GM23338 (cell line): Measurements from ENCODE around the gene AANAT. TPM values are rescaled to one million over a fixed set of nuclear protein-coding genes. Genes with fewer than 3 reads are reported as not detected.

Experiments used
- ATAC-seq: fragments of 200-7000 bp; cut with Tn5 transposase; 3 replicates; pipeline ENCODE4 v1.9.1; 2020
- DNase-seq: peaks from one replicate; pipeline ENCODE4 v3.0.0-alpha.2; 2015; ENCODE audit warnings: low spot score
- H2AFZ ChIP-seq: fragments of 200-600 bp; sonication (generic); 2 replicates; pipeline ENCODE4 v1.8.0; 2016; ENCODE audit warnings: antibody characterized with exemption, mild to moderate bottlenecking, moderate library complexity
- H3F3A ChIP-seq: fragments of 200-600 bp; sonication (generic); replicated peaks from 2 replicates; pipeline ENCODE4 v1.8.0; 2017; ENCODE audit warnings: antibody characterized with exemption, mixed run types, low read depth
- H3K27ac ChIP-seq: fragments of 200-600 bp; sonication (generic); 2 replicates; pipeline ENCODE4 v1.6.1; 2016; ENCODE audit warnings: low read depth
- H3K27me3 ChIP-seq: fragments of 200-600 bp; sonication (generic); 2 replicates; pipeline ENCODE4 v1.8.0; 2016; ENCODE audit warnings: mild to moderate bottlenecking, mixed run types, moderate library complexity; ENCODE audit not compliant: insufficient read depth
- H3K36me3 ChIP-seq: fragments of 200-600 bp; sonication (generic); 2 replicates; pipeline ENCODE4 v1.8.0; 2016; ENCODE audit warnings: mild to moderate bottlenecking; ENCODE audit not compliant: insufficient read depth
- H3K4me1 ChIP-seq: fragments of 200-600 bp; sonication (generic); 2 replicates; pipeline ENCODE4 v1.8.0; 2016; ENCODE audit warnings: mild to moderate bottlenecking, moderate library complexity; ENCODE audit not compliant: insufficient read depth
- H3K4me2 ChIP-seq: fragments of 200-600 bp; sonication (generic); 2 replicates; pipeline ENCODE4 v1.7.1; 2017; ENCODE audit warnings: mixed run types
- H3K4me3 ChIP-seq: fragments of 200-600 bp; sonication (generic); 2 replicates; pipeline ENCODE4 v1.6.1; 2016; ENCODE audit warnings: mixed run types
- H3K79me2 ChIP-seq: fragments of 200-600 bp; sonication (generic); replicated peaks from 2 replicates; pipeline ENCODE4 v1.8.0; 2017; ENCODE audit warnings: mild to moderate bottlenecking; ENCODE audit not compliant: insufficient read depth
- H3K9me2 ChIP-seq: fragments of 200-600 bp; sonication (generic); 2 replicates; pipeline ENCODE4 v1.8.0; 2017; ENCODE audit not compliant: insufficient read depth
- H4K20me1 ChIP-seq: fragments of 200-600 bp; sonication (generic); replicated peaks from 2 replicates; pipeline ENCODE4 v1.8.0; 2017; ENCODE audit warnings: mild to moderate bottlenecking; ENCODE audit not compliant: insufficient read depth
- H3K27ac Mint-ChIP-seq: 2 replicates; pipeline ENCODE4 v1.8.0; 2020; ENCODE audit warnings: inconsistent platforms, mild to moderate bottlenecking, moderate library complexity, mixed read lengths
- H3K27me3 Mint-ChIP-seq: 3 replicates; pipeline ENCODE4 v1.8.0; 2022; ENCODE audit warnings: low read depth, mild to moderate bottlenecking, moderate library complexity, mixed read lengths, inconsistent platforms; ENCODE audit not compliant: insufficient read depth, poor library complexity
- H3K36me3 Mint-ChIP-seq: 3 replicates; pipeline ENCODE4 v1.8.0; 2021; ENCODE audit warnings: low read depth, mild to moderate bottlenecking, inconsistent platforms, moderate library complexity, mixed read lengths
- H3K4me1 Mint-ChIP-seq: 3 replicates; pipeline ENCODE4 v1.8.0; 2020; ENCODE audit warnings: mild to moderate bottlenecking, inconsistent platforms, mixed read lengths
- H3K4me3 Mint-ChIP-seq: 3 replicates; pipeline ENCODE4 v1.8.0; 2021; ENCODE audit warnings: moderate library complexity, mild to moderate bottlenecking, inconsistent platforms, mixed read lengths
- H3K9me3 Mint-ChIP-seq: 3 replicates; pipeline ENCODE4 v1.8.0; 2020; ENCODE audit warnings: moderate library complexity, mild to moderate bottlenecking, inconsistent platforms, mixed read lengths
- CREB1 ChIP-seq: fragments of 250-450 bp; sonication (Bioruptor Pico); IDR thresholded peaks from 2 replicates; pipeline ENCODE4 v1.5.0; 2020; ENCODE audit warnings: low read depth, mild to moderate bottlenecking, moderate library complexity
- EZH2 ChIP-seq: fragments of 200-600 bp; sonication (generic); IDR thresholded peaks from one replicate; pipeline ENCODE4 v1.8.0; 2017; ENCODE audit warnings: antibody characterized with exemption, mild to moderate bottlenecking, low read depth; ENCODE audit not compliant: unreplicated experiment
- EZH2phosphoT487 ChIP-seq: fragments of 200-600 bp; sonication (generic); IDR thresholded peaks from one replicate; pipeline ENCODE4 v1.8.1; 2018; ENCODE audit warnings: antibody characterized with exemption; ENCODE audit not compliant: unreplicated experiment
- JUNB ChIP-seq: IDR thresholded peaks from one replicate; pipeline ENCODE4 v1.6.1; 2016; ENCODE audit warnings: antibody characterized with exemption; ENCODE audit not compliant: unreplicated experiment
- NANOG ChIP-seq: IDR thresholded peaks from 2 replicates; pipeline ENCODE4 v1.6.1; 2016; ENCODE audit warnings: antibody characterized with exemption, borderline replicate concordance
- ZNF114 ChIP-seq: fragments of 250-450 bp; sonication (Bioruptor Pico); IDR thresholded peaks from 2 replicates; pipeline ENCODE4 v1.5.0; 2020; ENCODE audit warnings: mild to moderate bottlenecking, moderate library complexity
- ZNF331 ChIP-seq: fragments of 250-450 bp; sonication (Bioruptor Pico); IDR thresholded peaks from 2 replicates; pipeline ENCODE4 v1.5.0; 2020; ENCODE audit warnings: low read depth, mild to moderate bottlenecking, moderate library complexity
- polyA plus RNA-seq: library from polyadenylated mRNA; unstranded; fragments of >200 nt; fragmentation: Nextera tagmentation; extraction: Ambion mirVana; gene quantifications from 2 replicates; pipeline ENCODE4 v1.2.1, GENCODE V29; 2016
- total RNA-seq: library from RNA; depleted of rRNA; stranded (reverse); fragments of >200 nt; shearing (Covaris generic); gene quantifications from 2 replicates; pipeline ENCODE4 v1.2.3, GENCODE V29; 2014
- TF ChIP-seq, protein P1 (sequence below): IDR thresholded peaks from one replicate; pipeline ENCODE4 v1.6.1; 2018; ENCODE audit warnings: antibody characterized with exemption; ENCODE audit not compliant: unreplicated experiment
- TF ChIP-seq, protein P2 (sequence below): IDR thresholded peaks from 2 replicates; pipeline ENCODE4 v1.6.1; 2016; ENCODE audit warnings: antibody characterized with exemption
- TF ChIP-seq, protein P3 (sequence below), 2 experiments: fragments of 200-600 bp in 1 of 2; sonication (generic) in 1 of 2; conservative IDR thresholded peaks; 2 replicates each; pipeline versions ENCODE4 v1.5.1 to v1.6.1; 2016 to 2017; ENCODE audit warnings: antibody characterized with exemption in 2 of 2, low read depth in 2 of 2, mild to moderate bottlenecking in 2 of 2, moderate library complexity in 1 of 2

AANAT gene
- total and polyA plus RNA-seq, 2 experiments from 2014 or later, result 0.28 to 1.0 TPM

DNA sequence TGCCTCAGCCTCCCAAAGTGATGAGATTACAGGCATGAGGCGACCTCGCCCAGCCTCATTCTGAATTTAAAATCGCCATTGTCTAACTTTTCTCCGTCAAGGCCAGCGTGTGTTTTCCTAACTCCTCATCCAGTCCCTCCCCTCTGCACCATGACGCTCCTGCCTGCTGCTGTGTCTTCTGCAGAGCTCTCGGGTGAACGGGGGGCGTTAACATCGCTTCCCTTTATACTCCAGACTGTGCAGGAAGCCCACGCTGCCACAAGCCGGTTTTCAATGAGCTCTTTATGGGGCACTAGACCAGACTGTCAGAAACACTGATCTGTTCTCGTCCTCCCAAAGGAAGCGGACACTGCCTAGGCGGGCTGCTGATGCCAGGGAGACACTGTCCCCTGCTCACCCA is 13.2 kb downstream of the AANAT start (continued):
- TF ChIP-seq, protein P1, sequence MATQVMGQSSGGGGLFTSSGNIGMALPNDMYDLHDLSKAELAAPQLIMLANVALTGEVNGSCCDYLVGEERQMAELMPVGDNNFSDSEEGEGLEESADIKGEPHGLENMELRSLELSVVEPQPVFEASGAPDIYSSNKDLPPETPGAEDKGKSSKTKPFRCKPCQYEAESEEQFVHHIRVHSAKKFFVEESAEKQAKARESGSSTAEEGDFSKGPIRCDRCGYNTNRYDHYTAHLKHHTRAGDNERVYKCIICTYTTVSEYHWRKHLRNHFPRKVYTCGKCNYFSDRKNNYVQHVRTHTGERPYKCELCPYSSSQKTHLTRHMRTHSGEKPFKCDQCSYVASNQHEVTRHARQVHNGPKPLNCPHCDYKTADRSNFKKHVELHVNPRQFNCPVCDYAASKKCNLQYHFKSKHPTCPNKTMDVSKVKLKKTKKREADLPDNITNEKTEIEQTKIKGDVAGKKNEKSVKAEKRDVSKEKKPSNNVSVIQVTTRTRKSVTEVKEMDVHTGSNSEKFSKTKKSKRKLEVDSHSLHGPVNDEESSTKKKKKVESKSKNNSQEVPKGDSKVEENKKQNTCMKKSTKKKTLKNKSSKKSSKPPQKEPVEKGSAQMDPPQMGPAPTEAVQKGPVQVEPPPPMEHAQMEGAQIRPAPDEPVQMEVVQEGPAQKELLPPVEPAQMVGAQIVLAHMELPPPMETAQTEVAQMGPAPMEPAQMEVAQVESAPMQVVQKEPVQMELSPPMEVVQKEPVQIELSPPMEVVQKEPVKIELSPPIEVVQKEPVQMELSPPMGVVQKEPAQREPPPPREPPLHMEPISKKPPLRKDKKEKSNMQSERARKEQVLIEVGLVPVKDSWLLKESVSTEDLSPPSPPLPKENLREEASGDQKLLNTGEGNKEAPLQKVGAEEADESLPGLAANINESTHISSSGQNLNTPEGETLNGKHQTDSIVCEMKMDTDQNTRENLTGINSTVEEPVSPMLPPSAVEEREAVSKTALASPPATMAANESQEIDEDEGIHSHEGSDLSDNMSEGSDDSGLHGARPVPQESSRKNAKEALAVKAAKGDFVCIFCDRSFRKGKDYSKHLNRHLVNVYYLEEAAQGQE, result no peak
- TF ChIP-seq EZH2 (no peak), NANOG (no peak)

DNA sequence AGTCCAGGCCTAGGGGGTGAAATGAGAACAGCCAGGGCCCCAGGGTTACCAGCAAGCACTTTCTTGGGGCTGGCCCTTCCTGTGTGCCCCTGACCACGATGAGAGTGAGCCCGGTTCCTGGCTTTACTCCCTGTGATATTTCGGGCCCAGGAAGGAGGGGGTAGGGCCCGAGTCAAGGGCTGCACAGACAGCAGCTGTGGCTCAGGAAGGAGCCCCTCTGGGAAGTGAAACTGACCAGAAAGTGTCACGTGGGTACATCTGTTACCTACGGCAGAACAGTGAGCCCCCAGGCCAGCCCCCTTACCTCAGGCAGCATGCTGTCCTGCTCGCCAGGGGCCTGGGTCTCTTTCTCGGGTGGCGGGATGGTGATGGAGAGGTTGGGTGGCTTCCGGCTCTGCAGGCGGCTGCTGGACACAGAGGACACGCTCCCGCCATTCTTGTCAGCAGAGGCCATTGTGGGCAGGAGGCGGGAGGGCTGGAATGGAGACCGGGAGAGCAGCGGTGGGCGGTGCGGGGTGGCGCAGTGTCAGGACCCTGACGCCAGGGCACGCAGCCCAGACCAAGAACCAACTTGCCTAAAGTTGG is 13.8 kb downstream of the AANAT start:
- Histone ChIP-seq H3F3A (no peaks in the 10 kb centered on the region), H4K20me1 (no peaks in the 10 kb centered on the region), H3K27me3 (no peaks in the 10 kb centered on the region), H2AFZ (no peak overlapping the region), H3K79me2 (no peaks in the 10 kb centered on the region), H3K27ac (no peak overlapping the region), H3K9me2 (no peaks in the 10 kb centered on the region), H3K4me1 (no peaks in the 10 kb centered on the region), H3K36me3 (no peaks in the 10 kb centered on the region), H3K4me3 (no peak overlapping the region), H3K4me2 (no peak overlapping the region)
- ATAC-seq, result no peak
- Mint-ChIP-seq H3K27me3 (peaks cover 9% of the 10 kb centered on the region), H3K4me1 (no peaks in the 10 kb centered on the region; the same call in 2 of the 3 replicates), H3K36me3 (no peaks in the 10 kb centered on the region; the same call in 2 of the 3 replicates), H3K9me3 (no peaks in the 10 kb centered on the region), H3K27ac (no peak overlapping the region), H3K4me3 (no peak overlapping the region)
- DNase-seq, result no peak
- no peak for TF ChIP-seq NANOG
- TF ChIP-seq, protein P2, sequence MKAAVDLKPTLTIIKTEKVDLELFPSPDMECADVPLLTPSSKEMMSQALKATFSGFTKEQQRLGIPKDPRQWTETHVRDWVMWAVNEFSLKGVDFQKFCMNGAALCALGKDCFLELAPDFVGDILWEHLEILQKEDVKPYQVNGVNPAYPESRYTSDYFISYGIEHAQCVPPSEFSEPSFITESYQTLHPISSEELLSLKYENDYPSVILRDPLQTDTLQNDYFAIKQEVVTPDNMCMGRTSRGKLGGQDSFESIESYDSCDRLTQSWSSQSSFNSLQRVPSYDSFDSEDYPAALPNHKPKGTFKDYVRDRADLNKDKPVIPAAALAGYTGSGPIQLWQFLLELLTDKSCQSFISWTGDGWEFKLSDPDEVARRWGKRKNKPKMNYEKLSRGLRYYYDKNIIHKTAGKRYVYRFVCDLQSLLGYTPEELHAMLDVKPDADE, result no peak
- TF ChIP-seq, protein P1, result no peak
- TF ChIP-seq ZNF114 (CRISPR knock-in tag), result no peak
- TF ChIP-seq ZNF331 (CRISPR knock-in tag), result no peak
- TF ChIP-seq, protein P3, sequence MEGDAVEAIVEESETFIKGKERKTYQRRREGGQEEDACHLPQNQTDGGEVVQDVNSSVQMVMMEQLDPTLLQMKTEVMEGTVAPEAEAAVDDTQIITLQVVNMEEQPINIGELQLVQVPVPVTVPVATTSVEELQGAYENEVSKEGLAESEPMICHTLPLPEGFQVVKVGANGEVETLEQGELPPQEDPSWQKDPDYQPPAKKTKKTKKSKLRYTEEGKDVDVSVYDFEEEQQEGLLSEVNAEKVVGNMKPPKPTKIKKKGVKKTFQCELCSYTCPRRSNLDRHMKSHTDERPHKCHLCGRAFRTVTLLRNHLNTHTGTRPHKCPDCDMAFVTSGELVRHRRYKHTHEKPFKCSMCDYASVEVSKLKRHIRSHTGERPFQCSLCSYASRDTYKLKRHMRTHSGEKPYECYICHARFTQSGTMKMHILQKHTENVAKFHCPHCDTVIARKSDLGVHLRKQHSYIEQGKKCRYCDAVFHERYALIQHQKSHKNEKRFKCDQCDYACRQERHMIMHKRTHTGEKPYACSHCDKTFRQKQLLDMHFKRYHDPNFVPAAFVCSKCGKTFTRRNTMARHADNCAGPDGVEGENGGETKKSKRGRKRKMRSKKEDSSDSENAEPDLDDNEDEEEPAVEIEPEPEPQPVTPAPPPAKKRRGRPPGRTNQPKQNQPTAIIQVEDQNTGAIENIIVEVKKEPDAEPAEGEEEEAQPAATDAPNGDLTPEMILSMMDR (conservative IDR thresholded peaks at IDR 0.05; ENCODE audit: low read depth in 2 of 2), result no peak
- no peak for TF ChIP-seq EZH2phosphoT487
- TF ChIP-seq JUNB, result no peak
- TF ChIP-seq CREB1 (CRISPR knock-in tag), result no peak
